ENCODE results near the gene ALAS1.

DNA sequence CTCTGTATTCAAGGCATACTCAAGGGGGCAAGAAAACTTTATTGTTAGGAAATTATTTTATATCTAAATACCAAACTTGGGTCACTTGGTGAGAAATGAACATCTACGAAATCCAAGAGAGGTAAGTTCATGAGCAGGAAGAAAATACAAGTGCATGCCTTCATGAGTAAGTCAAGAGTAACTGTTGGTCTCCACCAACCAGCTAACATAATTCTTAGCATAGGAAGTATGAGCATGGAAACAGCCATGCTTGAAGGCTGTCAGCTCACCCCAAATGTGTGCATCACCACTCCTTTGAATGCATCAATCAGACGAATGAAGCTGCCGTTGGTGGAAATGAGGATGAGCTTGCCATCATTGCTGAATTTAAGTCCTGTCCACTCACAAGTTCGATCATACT is 61.5 kb downstream of the ALAS1 start:
- TF ChIP-seq, protein P1, sequence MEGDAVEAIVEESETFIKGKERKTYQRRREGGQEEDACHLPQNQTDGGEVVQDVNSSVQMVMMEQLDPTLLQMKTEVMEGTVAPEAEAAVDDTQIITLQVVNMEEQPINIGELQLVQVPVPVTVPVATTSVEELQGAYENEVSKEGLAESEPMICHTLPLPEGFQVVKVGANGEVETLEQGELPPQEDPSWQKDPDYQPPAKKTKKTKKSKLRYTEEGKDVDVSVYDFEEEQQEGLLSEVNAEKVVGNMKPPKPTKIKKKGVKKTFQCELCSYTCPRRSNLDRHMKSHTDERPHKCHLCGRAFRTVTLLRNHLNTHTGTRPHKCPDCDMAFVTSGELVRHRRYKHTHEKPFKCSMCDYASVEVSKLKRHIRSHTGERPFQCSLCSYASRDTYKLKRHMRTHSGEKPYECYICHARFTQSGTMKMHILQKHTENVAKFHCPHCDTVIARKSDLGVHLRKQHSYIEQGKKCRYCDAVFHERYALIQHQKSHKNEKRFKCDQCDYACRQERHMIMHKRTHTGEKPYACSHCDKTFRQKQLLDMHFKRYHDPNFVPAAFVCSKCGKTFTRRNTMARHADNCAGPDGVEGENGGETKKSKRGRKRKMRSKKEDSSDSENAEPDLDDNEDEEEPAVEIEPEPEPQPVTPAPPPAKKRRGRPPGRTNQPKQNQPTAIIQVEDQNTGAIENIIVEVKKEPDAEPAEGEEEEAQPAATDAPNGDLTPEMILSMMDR (IDR thresholded peaks at IDR 0.05), result no peak
- TF ChIP-seq POLR2A (IDR thresholded peaks at IDR 0.05), result no peak
